WTC11 (cell line): ENCODE measurements around the gene SKAP1. TPM values are rescaled to one million over a fixed set of nuclear protein-coding genes. Genes with fewer than 3 reads are reported as not detected.

Experiments used
- ATAC-seq: fragments of 200-7000 bp; cut with Tn5 transposase; 2 replicates; pipeline ENCODE4 v1.10.0; 2021; ENCODE audit warnings: mild to moderate bottlenecking, moderate library complexity
- CTCF ChIA-PET: fragments of 300-600 bp; sonication (Branson Sonifier 250); formaldehyde crosslinking; loops from one replicate; lab custom pipeline; 2021; ENCODE audit warnings: antibody characterized with exemption; lab: Charles Lee
- POLR2A ChIA-PET: fragments of 350-600 bp; sonication (Branson Sonifier 250); formaldehyde crosslinking; loops from one replicate; lab custom pipeline; 2021; ENCODE audit warnings: antibody characterized with exemption; lab: Charles Lee
- DNase-seq: peaks from one replicate; pipeline ENCODE4 v3.0.0; 2021; ENCODE audit warnings: low spot score
- H3K27ac Mint-ChIP-seq: 2 replicates; pipeline ENCODE4 v1.8.0; 2021; ENCODE audit warnings: mixed read lengths
- H3K27me3 Mint-ChIP-seq: 2 replicates; pipeline ENCODE4 v1.8.0; 2021; ENCODE audit warnings: low read depth, mild to moderate bottlenecking, moderate library complexity, mixed read lengths
- H3K36me3 Mint-ChIP-seq: 2 replicates; pipeline ENCODE4 v1.8.0; 2021; ENCODE audit warnings: mixed read lengths
- H3K4me1 Mint-ChIP-seq: 2 replicates; pipeline ENCODE4 v1.8.0; 2022; ENCODE audit warnings: mixed read lengths
- H3K4me3 Mint-ChIP-seq: 2 replicates; pipeline ENCODE4 v1.8.0; 2021; ENCODE audit warnings: mild to moderate bottlenecking, moderate library complexity, mixed read lengths
- H3K9me3 Mint-ChIP-seq: 2 replicates; pipeline ENCODE4 v1.8.0; 2021; ENCODE audit warnings: mixed read lengths
- EMX1 ChIP-seq: fragments of 250-450 bp; sonication (Bioruptor Pico); IDR thresholded peaks from 2 replicates; pipeline ENCODE4 v1.8.0; 2021; ENCODE audit warnings: mild to moderate bottlenecking
- FOXJ3 ChIP-seq: sonication (generic); formaldehyde crosslinking; IDR thresholded peaks from 2 replicates; pipeline ENCODE4 v1.9.0; 2021; ENCODE audit warnings: missing genetic modification reagents, mild to moderate bottlenecking, borderline replicate concordance
- FOXK1 ChIP-seq: sonication (generic); formaldehyde crosslinking; IDR thresholded peaks from 2 replicates; pipeline ENCODE4 v1.8.0; 2022; ENCODE audit warnings: mild to moderate bottlenecking, moderate library complexity, missing genetic modification reagents
- KAT7 ChIP-seq: sonication (generic); formaldehyde crosslinking; IDR thresholded peaks from 2 replicates; pipeline ENCODE4 v1.8.1; 2023; ENCODE audit warnings: missing genetic modification reagents, mild to moderate bottlenecking, borderline replicate concordance
- MXD4 ChIP-seq: fragments of 250-450 bp; sonication (Bioruptor Pico); IDR thresholded peaks from 2 replicates; pipeline ENCODE4 v1.8.0; 2021; ENCODE audit warnings: mild to moderate bottlenecking, moderate library complexity, borderline replicate concordance
- MYBL2 ChIP-seq: sonication (generic); formaldehyde crosslinking; IDR thresholded peaks from 2 replicates; pipeline ENCODE4 v1.8.1; 2023; ENCODE audit warnings: mild to moderate bottlenecking, moderate library complexity, missing genetic modification reagents
- SOX15 ChIP-seq: fragments of 250-450 bp; sonication (Bioruptor Pico); IDR thresholded peaks from 2 replicates; pipeline ENCODE4 v1.9.0; 2021; ENCODE audit warnings: mild to moderate bottlenecking
- TCF7 ChIP-seq: sonication (generic); formaldehyde crosslinking; IDR thresholded peaks from 2 replicates; pipeline ENCODE4 v1.8.0; 2022; ENCODE audit warnings: mild to moderate bottlenecking, low read depth, missing genetic modification reagents, moderate library complexity
- TEAD1 ChIP-seq: sonication (generic); formaldehyde crosslinking; IDR thresholded peaks from 2 replicates; pipeline ENCODE4 v1.8.0; 2022; ENCODE audit warnings: mild to moderate bottlenecking, missing genetic modification reagents
- TEAD4 ChIP-seq: sonication (generic); formaldehyde crosslinking; IDR thresholded peaks from 2 replicates; pipeline ENCODE4 v1.8.0; 2022; ENCODE audit warnings: mild to moderate bottlenecking, missing genetic modification reagents
- total RNA-seq: library from RNA; stranded (reverse); gene quantifications from 3 replicates; pipeline ENCODE4 v1.2.3, GENCODE V29; 2021
- TF ChIP-seq, protein P1 (sequence below): sonication (generic); formaldehyde crosslinking; IDR thresholded peaks from 2 replicates; pipeline ENCODE4 v1.8.0; 2023; ENCODE audit warnings: mild to moderate bottlenecking, missing genetic modification reagents
- TF ChIP-seq, protein P2 (sequence below): fragments of 250-450 bp; sonication (Bioruptor Pico); IDR thresholded peaks from 2 replicates; pipeline ENCODE4 v1.9.0; 2021; ENCODE audit warnings: mild to moderate bottlenecking
- TF ChIP-seq, protein P3 (sequence below): fragments of 250-450 bp; sonication (Bioruptor Pico); IDR thresholded peaks from 2 replicates; pipeline ENCODE4 v1.9.0; 2021; ENCODE audit warnings: moderate library complexity, mild to moderate bottlenecking, inconsistent platforms, borderline replicate concordance
- TF ChIP-seq, protein P4 (sequence below): sonication (generic); formaldehyde crosslinking; IDR thresholded peaks from 2 replicates; pipeline ENCODE4 v1.8.1; 2022; ENCODE audit warnings: low read depth, mild to moderate bottlenecking, moderate library complexity, missing genetic modification reagents, borderline replicate concordance
- TF ChIP-seq, protein P5 (sequence below): sonication (generic); formaldehyde crosslinking; IDR thresholded peaks from 2 replicates; pipeline ENCODE4 v1.8.1; 2023; ENCODE audit warnings: mild to moderate bottlenecking, moderate library complexity, missing genetic modification reagents
- TF ChIP-seq, protein P6 (sequence below): sonication (generic); formaldehyde crosslinking; IDR thresholded peaks from 2 replicates; pipeline ENCODE4 v1.8.0; 2023; ENCODE audit warnings: missing genetic modification reagents, mild to moderate bottlenecking, borderline replicate concordance
- TF ChIP-seq, protein P7 (sequence below): sonication (generic); formaldehyde crosslinking; IDR thresholded peaks from 2 replicates; pipeline ENCODE4 v1.8.1; 2023; ENCODE audit warnings: mild to moderate bottlenecking, missing genetic modification reagents, moderate library complexity
- TF ChIP-seq, protein P8 (sequence below): sonication (generic); formaldehyde crosslinking; IDR thresholded peaks from 2 replicates; pipeline ENCODE4 v1.8.1; 2022; ENCODE audit warnings: missing genetic modification reagents, borderline replicate concordance

The SKAP1 gene
- total RNA-seq, 1 experiment from 2014 or later, result not detected

DNA sequence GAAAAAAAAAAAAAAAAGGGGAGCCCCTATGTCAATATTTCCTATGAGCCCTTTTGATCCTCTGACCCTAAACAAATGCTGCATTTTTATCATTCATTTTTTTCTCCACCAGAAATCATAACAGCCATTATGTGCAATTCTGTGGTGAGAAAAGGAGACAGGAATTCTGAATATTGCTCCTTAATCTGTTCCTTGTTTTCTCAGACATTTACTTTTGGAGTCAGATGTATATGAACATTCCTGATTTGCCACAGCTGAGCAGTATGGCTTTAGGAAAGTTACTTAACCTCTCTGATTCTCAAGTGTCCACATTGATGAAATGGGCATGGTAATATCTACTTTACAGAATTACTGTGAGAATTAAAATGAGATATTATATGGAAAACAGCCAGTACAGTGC is 144.4 kb downstream of the SKAP1 start (continued):
- TF ChIP-seq TEAD4 (CRISPR knock-in tag) (no peak), FOXJ3 (CRISPR knock-in tag) (no peak), MYBL2 (CRISPR knock-in tag) (no peak)
- TF ChIP-seq, protein P1, sequence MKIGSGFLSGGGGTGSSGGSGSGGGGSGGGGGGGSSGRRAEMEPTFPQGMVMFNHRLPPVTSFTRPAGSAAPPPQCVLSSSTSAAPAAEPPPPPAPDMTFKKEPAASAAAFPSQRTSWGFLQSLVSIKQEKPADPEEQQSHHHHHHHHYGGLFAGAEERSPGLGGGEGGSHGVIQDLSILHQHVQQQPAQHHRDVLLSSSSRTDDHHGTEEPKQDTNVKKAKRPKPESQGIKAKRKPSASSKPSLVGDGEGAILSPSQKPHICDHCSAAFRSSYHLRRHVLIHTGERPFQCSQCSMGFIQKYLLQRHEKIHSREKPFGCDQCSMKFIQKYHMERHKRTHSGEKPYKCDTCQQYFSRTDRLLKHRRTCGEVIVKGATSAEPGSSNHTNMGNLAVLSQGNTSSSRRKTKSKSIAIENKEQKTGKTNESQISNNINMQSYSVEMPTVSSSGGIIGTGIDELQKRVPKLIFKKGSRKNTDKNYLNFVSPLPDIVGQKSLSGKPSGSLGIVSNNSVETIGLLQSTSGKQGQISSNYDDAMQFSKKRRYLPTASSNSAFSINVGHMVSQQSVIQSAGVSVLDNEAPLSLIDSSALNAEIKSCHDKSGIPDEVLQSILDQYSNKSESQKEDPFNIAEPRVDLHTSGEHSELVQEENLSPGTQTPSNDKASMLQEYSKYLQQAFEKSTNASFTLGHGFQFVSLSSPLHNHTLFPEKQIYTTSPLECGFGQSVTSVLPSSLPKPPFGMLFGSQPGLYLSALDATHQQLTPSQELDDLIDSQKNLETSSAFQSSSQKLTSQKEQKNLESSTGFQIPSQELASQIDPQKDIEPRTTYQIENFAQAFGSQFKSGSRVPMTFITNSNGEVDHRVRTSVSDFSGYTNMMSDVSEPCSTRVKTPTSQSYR (CRISPR knock-in tag), result no peak
- TF ChIP-seq, protein P2, sequence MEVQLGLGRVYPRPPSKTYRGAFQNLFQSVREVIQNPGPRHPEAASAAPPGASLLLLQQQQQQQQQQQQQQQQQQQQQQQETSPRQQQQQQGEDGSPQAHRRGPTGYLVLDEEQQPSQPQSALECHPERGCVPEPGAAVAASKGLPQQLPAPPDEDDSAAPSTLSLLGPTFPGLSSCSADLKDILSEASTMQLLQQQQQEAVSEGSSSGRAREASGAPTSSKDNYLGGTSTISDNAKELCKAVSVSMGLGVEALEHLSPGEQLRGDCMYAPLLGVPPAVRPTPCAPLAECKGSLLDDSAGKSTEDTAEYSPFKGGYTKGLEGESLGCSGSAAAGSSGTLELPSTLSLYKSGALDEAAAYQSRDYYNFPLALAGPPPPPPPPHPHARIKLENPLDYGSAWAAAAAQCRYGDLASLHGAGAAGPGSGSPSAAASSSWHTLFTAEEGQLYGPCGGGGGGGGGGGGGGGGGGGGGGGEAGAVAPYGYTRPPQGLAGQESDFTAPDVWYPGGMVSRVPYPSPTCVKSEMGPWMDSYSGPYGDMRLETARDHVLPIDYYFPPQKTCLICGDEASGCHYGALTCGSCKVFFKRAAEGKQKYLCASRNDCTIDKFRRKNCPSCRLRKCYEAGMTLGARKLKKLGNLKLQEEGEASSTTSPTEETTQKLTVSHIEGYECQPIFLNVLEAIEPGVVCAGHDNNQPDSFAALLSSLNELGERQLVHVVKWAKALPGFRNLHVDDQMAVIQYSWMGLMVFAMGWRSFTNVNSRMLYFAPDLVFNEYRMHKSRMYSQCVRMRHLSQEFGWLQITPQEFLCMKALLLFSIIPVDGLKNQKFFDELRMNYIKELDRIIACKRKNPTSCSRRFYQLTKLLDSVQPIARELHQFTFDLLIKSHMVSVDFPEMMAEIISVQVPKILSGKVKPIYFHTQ, result no peak
- TF ChIP-seq, protein P3, sequence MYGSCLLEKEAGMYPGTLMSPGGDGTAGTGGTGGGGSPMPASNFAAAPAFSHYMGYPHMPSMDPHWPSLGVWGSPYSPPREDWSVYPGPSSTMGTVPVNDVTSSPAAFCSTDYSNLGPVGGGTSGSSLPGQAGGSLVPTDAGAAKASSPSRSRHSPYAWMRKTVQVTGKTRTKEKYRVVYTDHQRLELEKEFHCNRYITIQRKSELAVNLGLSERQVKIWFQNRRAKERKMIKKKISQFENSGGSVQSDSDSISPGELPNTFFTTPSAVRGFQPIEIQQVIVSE (CRISPR knock-in tag), result no peak
- TF ChIP-seq, protein P4, sequence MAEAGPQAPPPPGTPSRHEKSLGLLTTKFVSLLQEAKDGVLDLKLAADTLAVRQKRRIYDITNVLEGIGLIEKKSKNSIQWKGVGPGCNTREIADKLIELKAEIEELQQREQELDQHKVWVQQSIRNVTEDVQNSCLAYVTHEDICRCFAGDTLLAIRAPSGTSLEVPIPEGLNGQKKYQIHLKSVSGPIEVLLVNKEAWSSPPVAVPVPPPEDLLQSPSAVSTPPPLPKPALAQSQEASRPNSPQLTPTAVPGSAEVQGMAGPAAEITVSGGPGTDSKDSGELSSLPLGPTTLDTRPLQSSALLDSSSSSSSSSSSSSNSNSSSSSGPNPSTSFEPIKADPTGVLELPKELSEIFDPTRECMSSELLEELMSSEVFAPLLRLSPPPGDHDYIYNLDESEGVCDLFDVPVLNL (CRISPR knock-in tag), result no peak

DNA sequence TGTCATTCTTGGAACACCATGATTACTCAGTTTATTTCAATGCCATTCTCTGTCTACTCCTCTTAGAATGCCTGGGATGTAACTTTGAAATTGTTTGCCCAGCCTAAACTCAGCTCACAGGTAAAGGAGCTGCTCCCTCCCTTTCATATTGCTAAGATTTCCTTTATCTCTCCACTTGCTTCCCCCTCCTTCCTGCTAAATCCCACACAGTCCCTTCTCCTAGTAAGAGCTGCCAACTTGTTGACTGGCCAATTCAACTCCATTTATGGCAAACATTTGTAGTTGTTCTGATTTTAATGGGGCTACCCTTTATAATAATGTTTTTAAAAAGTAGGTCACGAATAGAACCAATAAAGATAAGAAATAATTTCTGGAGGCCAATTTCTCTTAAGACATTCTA is 146.1 kb downstream of the SKAP1 start:
- no peak overlapping the region for H3K27ac Mint-ChIP-seq

DNA sequence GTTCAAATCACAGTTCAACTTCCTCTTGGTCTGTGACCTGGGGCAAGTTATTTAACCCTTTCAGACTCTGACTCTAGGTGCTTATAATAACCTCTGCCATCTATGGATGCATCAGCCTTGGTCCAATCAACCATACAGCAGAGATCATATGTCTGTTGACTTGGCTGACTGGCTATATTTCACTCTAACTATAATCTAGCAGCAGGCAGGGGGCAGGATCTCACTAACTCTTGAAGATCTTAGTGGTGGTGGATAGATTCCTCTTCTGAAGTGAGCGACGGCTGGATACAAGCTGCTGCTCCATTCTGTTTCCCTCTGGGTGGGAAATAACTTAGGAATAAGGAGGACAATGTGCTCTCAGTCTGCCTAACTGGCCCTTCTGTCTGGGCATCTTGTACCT is 146.6 kb downstream of the SKAP1 start:
- DNase-seq (no peak), ATAC-seq (no peak)
- Mint-ChIP-seq H3K4me1 (no peaks in the 10 kb centered on the region), H3K27ac (no peak overlapping the region), H3K9me3 (no peaks in the 10 kb centered on the region), H3K27me3 (peaks cover 4% of the 10 kb centered on the region; the same call in 1 of the 2 replicates), H3K36me3 (no peaks in the 10 kb centered on the region), H3K4me3 (no peak overlapping the region)
- ChIA-PET POLR2A (no interaction called here), CTCF (interaction anchor here (1.3 to 2.0 kb wide), 5 partner anchors 10 to 68 kb away, joined by 4 to 7 read pairs (median 4); no protein-coding TSS in a partner anchor)
- TF ChIP-seq TEAD1, result no peak
- TF ChIP-seq, protein P5, sequence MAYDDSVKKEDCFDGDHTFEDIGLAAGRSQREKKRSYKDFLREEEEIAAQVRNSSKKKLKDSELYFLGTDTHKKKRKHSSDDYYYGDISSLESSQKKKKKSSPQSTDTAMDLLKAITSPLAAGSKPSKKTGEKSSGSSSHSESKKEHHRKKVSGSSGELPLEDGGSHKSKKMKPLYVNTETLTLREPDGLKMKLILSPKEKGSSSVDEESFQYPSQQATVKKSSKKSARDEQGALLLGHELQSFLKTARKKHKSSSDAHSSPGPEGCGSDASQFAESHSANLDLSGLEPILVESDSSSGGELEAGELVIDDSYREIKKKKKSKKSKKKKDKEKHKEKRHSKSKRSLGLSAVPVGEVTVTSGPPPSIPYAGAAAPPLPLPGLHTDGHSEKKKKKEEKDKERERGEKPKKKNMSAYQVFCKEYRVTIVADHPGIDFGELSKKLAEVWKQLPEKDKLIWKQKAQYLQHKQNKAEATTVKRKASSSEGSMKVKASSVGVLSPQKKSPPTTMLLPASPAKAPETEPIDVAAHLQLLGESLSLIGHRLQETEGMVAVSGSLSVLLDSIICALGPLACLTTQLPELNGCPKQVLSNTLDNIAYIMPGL (CRISPR knock-in tag), result no peak
- TF ChIP-seq, protein P6, sequence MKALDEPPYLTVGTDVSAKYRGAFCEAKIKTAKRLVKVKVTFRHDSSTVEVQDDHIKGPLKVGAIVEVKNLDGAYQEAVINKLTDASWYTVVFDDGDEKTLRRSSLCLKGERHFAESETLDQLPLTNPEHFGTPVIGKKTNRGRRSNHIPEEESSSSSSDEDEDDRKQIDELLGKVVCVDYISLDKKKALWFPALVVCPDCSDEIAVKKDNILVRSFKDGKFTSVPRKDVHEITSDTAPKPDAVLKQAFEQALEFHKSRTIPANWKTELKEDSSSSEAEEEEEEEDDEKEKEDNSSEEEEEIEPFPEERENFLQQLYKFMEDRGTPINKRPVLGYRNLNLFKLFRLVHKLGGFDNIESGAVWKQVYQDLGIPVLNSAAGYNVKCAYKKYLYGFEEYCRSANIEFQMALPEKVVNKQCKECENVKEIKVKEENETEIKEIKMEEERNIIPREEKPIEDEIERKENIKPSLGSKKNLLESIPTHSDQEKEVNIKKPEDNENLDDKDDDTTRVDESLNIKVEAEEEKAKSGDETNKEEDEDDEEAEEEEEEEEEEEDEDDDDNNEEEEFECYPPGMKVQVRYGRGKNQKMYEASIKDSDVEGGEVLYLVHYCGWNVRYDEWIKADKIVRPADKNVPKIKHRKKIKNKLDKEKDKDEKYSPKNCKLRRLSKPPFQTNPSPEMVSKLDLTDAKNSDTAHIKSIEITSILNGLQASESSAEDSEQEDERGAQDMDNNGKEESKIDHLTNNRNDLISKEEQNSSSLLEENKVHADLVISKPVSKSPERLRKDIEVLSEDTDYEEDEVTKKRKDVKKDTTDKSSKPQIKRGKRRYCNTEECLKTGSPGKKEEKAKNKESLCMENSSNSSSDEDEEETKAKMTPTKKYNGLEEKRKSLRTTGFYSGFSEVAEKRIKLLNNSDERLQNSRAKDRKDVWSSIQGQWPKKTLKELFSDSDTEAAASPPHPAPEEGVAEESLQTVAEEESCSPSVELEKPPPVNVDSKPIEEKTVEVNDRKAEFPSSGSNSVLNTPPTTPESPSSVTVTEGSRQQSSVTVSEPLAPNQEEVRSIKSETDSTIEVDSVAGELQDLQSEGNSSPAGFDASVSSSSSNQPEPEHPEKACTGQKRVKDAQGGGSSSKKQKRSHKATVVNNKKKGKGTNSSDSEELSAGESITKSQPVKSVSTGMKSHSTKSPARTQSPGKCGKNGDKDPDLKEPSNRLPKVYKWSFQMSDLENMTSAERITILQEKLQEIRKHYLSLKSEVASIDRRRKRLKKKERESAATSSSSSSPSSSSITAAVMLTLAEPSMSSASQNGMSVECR (CRISPR knock-in tag), result no peak
- TF ChIP-seq EMX1 (CRISPR knock-in tag), result no peak
- TF ChIP-seq SOX15 (CRISPR knock-in tag), result no peak

More for the DNA sequence above, 146.1 kb downstream of the SKAP1 start:
- DNase-seq, result no peak
- TF ChIP-seq KAT7 (CRISPR knock-in tag) (no peak), TCF7 (CRISPR knock-in tag) (no peak), MXD4 (no peak), FOXK1 (no peak)
- TF ChIP-seq, protein P7, sequence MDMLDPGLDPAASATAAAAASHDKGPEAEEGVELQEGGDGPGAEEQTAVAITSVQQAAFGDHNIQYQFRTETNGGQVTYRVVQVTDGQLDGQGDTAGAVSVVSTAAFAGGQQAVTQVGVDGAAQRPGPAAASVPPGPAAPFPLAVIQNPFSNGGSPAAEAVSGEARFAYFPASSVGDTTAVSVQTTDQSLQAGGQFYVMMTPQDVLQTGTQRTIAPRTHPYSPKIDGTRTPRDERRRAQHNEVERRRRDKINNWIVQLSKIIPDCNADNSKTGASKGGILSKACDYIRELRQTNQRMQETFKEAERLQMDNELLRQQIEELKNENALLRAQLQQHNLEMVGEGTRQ (CRISPR knock-in tag), result no peak
- TF ChIP-seq, protein P8, sequence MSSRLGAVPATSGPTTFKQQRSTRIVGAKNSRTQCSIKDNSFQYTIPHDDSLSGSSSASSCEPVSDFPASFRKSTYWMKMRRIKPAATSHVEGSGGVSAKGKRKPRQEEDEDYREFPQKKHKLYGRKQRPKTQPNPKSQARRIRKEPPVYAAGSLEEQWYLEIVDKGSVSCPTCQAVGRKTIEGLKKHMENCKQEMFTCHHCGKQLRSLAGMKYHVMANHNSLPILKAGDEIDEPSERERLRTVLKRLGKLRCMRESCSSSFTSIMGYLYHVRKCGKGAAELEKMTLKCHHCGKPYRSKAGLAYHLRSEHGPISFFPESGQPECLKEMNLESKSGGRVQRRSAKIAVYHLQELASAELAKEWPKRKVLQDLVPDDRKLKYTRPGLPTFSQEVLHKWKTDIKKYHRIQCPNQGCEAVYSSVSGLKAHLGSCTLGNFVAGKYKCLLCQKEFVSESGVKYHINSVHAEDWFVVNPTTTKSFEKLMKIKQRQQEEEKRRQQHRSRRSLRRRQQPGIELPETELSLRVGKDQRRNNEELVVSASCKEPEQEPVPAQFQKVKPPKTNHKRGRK (CRISPR knock-in tag), result no peak
- Mint-ChIP-seq H3K4me3 (no peak overlapping the region), H3K36me3 (no peaks in the 10 kb centered on the region), H3K9me3 (no peaks in the 10 kb centered on the region), H3K27me3 (peaks cover 3% of the 10 kb centered on the region; the same call in 1 of the 2 replicates), H3K4me1 (no peaks in the 10 kb centered on the region)
- ChIA-PET POLR2A (no interaction called here), CTCF (interaction anchor here (1.3 to 2.0 kb wide), 5 partner anchors 10 to 68 kb away, joined by 4 to 7 read pairs (median 4); no protein-coding TSS in a partner anchor)
- ATAC-seq, result no peak
